ENCODE results near the gene PLXNA1. TPM values are rescaled to one million over a fixed set of nuclear protein-coding genes. Genes with fewer than 3 reads are reported as not detected.

The PLXNA1 gene
- total and polyA plus RNA-seq, 10 of the 15 experiments (the other 5 are each of a cell fraction or from before 2014, with no cell fraction given): 0.03 to 16.4 (median 2.5) TPM

DNA sequence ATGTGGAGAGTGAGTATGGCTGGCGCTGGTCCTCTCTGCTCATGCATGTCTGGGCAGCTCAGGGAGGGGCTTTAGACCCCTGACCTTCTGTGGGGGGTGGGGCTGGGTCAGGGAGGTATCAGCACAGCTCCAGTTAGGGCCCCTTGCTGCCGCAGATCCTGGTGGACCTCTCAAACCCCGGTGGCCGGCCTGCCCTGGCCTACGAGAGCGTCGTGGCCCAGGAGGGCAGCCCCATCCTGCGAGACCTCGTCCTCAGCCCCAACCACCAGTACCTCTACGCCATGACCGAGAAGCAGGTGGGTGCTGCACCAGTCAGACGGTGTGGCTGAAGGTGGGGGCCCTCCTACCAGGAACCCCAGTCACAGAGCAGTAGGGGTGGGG is 20.2 kb downstream of the PLXNA1 start:
- Histone ChIP-seq H3K9ac (ENCODE audit: control insufficient read depth, insufficient read depth, low read length) (no peak overlapping the region), H4K20me1 (ENCODE audit: control insufficient read depth, insufficient read depth) (no peaks in the 10 kb centered on the region), H3K4me1 (ENCODE audit: control insufficient read depth, insufficient read depth, low read length) (peaks cover 7% of the 10 kb centered on the region), H3K9me3 (replicated peaks; ENCODE audit: control insufficient read depth, insufficient read depth, low read length) (no peaks in the 10 kb centered on the region), H3K4me3 (no peak overlapping the region), H3K27me3 (replicated peaks in 1 of 2; ENCODE audit: control insufficient read depth in 2 of 2, insufficient read depth in 2 of 2, low read length in 1 of 2) (no peaks in the 10 kb centered on the region), H3K4me2 (ENCODE audit: control insufficient read depth, insufficient read depth) (no peak overlapping the region), H2AFZ (ENCODE audit: control insufficient read depth, low read depth, low read length) (no peak overlapping the region), H3K36me3 (ENCODE audit: control insufficient read depth in 2 of 2, insufficient read depth in 2 of 2, low read length in 1 of 2) (peaks cover 0 to 8% of the 10 kb centered on the region in 2 experiments; a peak in 2 of 4 replicates), H3K79me2 (ENCODE audit: control insufficient read depth, insufficient read depth, low read length) (no peaks in the 10 kb centered on the region), H3K27ac (ENCODE audit: control insufficient read depth, insufficient read depth) (no peak overlapping the region)
- DNase-seq (ENCODE audit: low read depth, low spot score) (no peak), FAIRE-seq (no peak), ATAC-seq (no peak)
- SMC1A ChIA-PET (ENCODE audit: uncharacterized antibody, unreplicated experiment): interaction anchor here (0.7 to 1.0 kb wide), 2 partner anchors 21 to 91 kb away, joined by 3 read pairs; partner anchors contain the start of gene PLXNA1
- no TSS peak for BruUV-seq (replicated peaks)
- intact Hi-C loops (cut with micrococcal nuclease; ENCODE audit: unreplicated experiment): no loop called here
- CTCF ChIA-PET: interaction anchor here (1.9 kb wide), 1 partner anchor 21 kb away, joined by 7 read pairs; the partner anchor contains the start of gene PLXNA1
- in situ Hi-C loops (cut with MboI): no loop called here
- POLR2A ChIA-PET: no interaction called here
- WGBS (ENCODE audit: insufficient coverage, insufficient replicate concordance, low lambda C conversion rate, missing lambda C conversion rate): 76% methylated on average over 12 of the region's 12 CpGs
- RAD21 ChIA-PET (ENCODE audit: unreplicated experiment): interaction anchor here (1.1 kb wide), 1 partner anchor 72 kb away, joined by 3 read pairs; no protein-coding TSS in a partner anchor
- TF ChIP-seq YY1 (IDR thresholded peaks at IDR 0.05; ENCODE audit: low read depth, low read length) (no peak), JUNB (IDR thresholded peaks at IDR 0.05) (no peak), FOXM1 (IDR thresholded peaks at IDR 0.05; ENCODE audit: low read depth, low read length) (no peak), CHD4 (IDR thresholded peaks at IDR 0.05) (no peak), CEBPB (IDR thresholded peaks at IDR 0.05; ENCODE audit: borderline replicate concordance in 1 of 2, low read depth in 2 of 2, low read length in 2 of 2) (no peak), KDM1A (IDR thresholded peaks at IDR 0.05; ENCODE audit: borderline replicate concordance) (no peak), KAT2A (conservative IDR thresholded peaks at IDR 0.05; ENCODE audit: control insufficient read depth, low read depth, low read length) (no peak), MTA2 (IDR thresholded peaks at IDR 0.05; ENCODE audit: low read depth) (no peak), SMC3 (IDR thresholded peaks at IDR 0.05; ENCODE audit: borderline replicate concordance, low read length) (no peak), NR2C1 (IDR thresholded peaks at IDR 0.05) (no peak), ZZZ3 (IDR thresholded peaks at IDR 0.05; ENCODE audit: control insufficient read depth, insufficient read length, low read depth) (no peak), LARP7 (IDR thresholded peaks at IDR 0.05) (no peak), POLR2AphosphoS2 (IDR thresholded peaks at IDR 0.05; ENCODE audit: low read depth, low read length) (no peak), EZH2 (IDR thresholded peaks at IDR 0.05; ENCODE audit: borderline replicate concordance, control insufficient read depth, low read depth, low read length) (no peak), SMAD5 (IDR thresholded peaks at IDR 0.05; ENCODE audit: low read depth) (no peak)
- TF ChIP-seq, protein P1, sequence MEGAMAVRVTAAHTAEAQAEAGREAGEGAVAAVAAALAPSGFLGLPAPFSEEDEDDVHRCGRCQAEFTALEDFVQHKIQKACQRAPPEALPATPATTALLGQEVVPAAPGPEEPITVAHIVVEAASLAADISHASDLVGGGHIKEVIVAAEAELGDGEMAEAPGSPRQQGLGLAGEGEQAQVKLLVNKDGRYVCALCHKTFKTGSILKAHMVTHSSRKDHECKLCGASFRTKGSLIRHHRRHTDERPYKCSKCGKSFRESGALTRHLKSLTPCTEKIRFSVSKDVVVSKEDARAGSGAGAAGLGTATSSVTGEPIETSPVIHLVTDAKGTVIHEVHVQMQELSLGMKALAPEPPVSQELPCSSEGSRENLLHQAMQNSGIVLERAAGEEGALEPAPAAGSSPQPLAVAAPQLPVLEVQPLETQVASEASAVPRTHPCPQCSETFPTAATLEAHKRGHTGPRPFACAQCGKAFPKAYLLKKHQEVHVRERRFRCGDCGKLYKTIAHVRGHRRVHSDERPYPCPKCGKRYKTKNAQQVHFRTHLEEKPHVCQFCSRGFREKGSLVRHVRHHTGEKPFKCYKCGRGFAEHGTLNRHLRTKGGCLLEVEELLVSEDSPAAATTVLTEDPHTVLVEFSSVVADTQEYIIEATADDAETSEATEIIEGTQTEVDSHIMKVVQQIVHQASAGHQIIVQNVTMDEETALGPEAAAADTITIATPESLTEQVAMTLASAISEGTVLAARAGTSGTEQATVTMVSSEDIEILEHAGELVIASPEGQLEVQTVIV (IDR thresholded peaks at IDR 0.05; ENCODE audit: borderline replicate concordance, partially characterized antibody): no peak
- TF ChIP-seq, protein P2, sequence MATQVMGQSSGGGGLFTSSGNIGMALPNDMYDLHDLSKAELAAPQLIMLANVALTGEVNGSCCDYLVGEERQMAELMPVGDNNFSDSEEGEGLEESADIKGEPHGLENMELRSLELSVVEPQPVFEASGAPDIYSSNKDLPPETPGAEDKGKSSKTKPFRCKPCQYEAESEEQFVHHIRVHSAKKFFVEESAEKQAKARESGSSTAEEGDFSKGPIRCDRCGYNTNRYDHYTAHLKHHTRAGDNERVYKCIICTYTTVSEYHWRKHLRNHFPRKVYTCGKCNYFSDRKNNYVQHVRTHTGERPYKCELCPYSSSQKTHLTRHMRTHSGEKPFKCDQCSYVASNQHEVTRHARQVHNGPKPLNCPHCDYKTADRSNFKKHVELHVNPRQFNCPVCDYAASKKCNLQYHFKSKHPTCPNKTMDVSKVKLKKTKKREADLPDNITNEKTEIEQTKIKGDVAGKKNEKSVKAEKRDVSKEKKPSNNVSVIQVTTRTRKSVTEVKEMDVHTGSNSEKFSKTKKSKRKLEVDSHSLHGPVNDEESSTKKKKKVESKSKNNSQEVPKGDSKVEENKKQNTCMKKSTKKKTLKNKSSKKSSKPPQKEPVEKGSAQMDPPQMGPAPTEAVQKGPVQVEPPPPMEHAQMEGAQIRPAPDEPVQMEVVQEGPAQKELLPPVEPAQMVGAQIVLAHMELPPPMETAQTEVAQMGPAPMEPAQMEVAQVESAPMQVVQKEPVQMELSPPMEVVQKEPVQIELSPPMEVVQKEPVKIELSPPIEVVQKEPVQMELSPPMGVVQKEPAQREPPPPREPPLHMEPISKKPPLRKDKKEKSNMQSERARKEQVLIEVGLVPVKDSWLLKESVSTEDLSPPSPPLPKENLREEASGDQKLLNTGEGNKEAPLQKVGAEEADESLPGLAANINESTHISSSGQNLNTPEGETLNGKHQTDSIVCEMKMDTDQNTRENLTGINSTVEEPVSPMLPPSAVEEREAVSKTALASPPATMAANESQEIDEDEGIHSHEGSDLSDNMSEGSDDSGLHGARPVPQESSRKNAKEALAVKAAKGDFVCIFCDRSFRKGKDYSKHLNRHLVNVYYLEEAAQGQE (IDR thresholded peaks at IDR 0.05; ENCODE audit: low read depth, low read length): no peak
- TF ChIP-seq, protein P3, sequence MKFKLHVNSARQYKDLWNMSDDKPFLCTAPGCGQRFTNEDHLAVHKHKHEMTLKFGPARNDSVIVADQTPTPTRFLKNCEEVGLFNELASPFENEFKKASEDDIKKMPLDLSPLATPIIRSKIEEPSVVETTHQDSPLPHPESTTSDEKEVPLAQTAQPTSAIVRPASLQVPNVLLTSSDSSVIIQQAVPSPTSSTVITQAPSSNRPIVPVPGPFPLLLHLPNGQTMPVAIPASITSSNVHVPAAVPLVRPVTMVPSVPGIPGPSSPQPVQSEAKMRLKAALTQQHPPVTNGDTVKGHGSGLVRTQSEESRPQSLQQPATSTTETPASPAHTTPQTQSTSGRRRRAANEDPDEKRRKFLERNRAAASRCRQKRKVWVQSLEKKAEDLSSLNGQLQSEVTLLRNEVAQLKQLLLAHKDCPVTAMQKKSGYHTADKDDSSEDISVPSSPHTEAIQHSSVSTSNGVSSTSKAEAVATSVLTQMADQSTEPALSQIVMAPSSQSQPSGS (IDR thresholded peaks at IDR 0.05; ENCODE audit: low read length): no peak
